Left cardiac atrium (tissue), 4 donors: ENCODE results near the gene ACTL6A. TPM values are rescaled to one million over a fixed set of nuclear protein-coding genes. Genes with fewer than 3 reads are reported as not detected.
"Not testable (repeated sequence)": the region's sequence is repeated elsewhere in the genome, so short reads cannot be mapped to it uniquely, and the experiment has no call there.

Source experiments
- ATAC-seq, 2 donors: fragments of 200-7000 bp; cut with Tn5 transposase; one replicate each; pipeline ENCODE4 v1.9.1; 2020; ENCODE audit warnings: mild to moderate bottlenecking in 2 of 2, moderate library complexity in 2 of 2
- DNase-seq: peaks from one replicate; pipeline ENCODE4 v3.0.0-alpha.2; 2020
- intact Hi-C, 2 donors: fragments of 100-400 bp; cut with DNase I; formaldehyde crosslinking; loops; one replicate each; pipeline versions ENCODE4 v1.14.1 to v1.15.1; 2022 to 2023
- long read RNA-seq: library from polyadenylated mRNA; unstranded; transcript quantifications from one replicate; pipeline ENCODE4 v2.0.0, GENCODE V29; 2021
- total RNA-seq, 2 donors: library from RNA; stranded (reverse); fragmentation: NEBNext Ultra II Directional; extraction: Animal tissue kit (Norgen Biotek cat#: 25700); gene quantifications; one replicate each; pipeline ENCODE4 v1.2.1, GENCODE V29; 2021
- donor health status: DM: no; HTN: yes; CAD: no.
- donor health status: DM: no; HTN: yes; CAD: no; lungs with severe emphysema.
- donor health status: DM: yes; HTN: yes; CAD: no.
- donor health status: Dilated cardiomyopathy.

ACTL6A gene
- total RNA-seq: 10 to 100 TPM; 23.1 to 27.0 TPM
- long read RNA-seq, transcript ACTL6A-202 (14 exons, 1,901 nt): major isoform, 44 of 56 reads
- long read RNA-seq, transcript ACTL6A-203 (14 exons, 1,750 nt): minor isoform, 9 of 56 reads
- long read RNA-seq, partial matches to known transcripts: 1 of 56 reads
- long read RNA-seq, other reads (novel, unspliced or antisense): 2 of 56 reads

DNA sequence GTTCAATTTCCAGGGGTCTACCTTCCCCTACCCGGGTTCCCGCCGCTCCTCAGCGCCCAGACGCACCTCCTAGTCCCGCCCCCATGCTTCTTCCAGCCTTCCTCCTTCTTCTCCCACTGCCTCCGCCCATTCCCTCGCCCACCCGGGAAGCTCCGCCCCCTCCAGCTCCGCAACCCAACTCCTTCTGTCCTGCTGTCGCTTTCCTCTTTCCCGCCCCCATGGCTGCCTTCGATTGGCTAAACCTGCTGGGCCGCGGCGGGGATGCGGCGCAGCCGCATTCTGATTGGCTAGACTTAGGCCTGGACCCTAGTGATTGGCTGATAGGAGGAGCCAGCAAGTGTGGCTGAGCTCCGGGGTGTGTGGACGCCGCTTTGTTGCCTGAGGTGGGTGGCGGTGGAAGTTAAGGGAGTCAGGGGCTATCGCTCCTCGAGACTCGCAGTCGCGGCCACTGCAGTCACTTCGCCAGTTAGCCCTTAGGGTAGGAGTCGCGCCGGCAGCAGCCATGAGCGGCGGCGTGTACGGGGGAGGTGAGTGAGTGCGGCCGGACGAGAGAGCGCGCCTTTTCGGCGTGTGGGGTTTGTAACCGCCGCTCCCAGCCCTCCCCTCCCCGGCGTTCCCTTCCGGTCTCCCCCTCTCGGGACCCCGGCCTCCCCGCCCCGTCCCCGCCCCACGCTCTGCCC lies at the start of gene ACTL6A:
Gene ACTL6A, plus strand, starts transcription at position 336 of the 680 bp plus-strand sequence. Its CDS starts 167 bp downstream, at position 503.
- DNase-seq (peak; percentile 100), ATAC-seq (peak; percentile 99)
- intact Hi-C loops: loop anchor here in 1 of 2 donors (5.0 kb wide), 1 partner anchor 145 kb away; no protein-coding TSS in a partner anchor

GRCh38 chr3:179513862-179514261 lies 48.9 kb upstream of the ACTL6A start:
- peak in 1 of 2 donors; percentile 68 for ATAC-seq
- intact Hi-C loops: no loop called here
- no peak for DNase-seq

DNA sequence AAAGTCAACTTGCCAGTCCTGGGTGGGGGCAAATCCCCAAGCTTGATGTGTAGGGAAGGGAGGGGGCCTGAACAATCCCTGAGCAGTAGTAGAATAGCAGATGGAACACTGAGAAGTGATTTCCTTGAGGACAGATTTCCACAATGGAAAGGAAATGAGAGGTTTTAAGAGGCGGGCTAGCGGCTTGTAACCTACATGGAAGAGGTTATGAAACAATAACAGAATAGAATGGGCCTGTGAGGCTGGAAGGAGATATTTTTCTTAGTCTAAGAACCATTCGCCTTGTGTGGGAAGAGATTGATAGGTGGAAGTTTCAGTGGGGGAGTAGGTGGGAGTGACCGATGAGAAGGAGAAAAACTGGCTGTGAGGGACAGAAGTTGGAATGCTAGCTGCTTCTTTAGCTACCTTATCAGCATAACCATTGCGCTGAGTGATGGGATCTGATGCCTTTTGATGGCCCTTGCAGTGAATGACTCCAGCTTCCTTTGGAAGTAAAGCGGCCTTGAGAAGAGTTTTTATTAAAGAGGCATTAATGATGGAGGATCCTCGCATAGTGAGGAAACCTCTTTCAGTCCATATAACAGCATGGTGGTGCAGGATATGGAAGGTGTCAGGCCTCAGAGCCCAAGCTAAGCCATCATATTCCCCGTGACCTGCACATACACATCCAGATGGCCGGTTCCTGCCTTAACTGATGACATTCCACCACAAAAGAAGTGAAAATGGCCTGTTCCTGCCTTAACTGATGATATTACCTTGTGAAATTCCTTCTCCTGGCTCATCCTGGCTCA lies 46.1 kb upstream of the ACTL6A start:
- ATAC-seq, DNase-seq, intact Hi-C loops: not testable (repeated sequence)

DNA sequence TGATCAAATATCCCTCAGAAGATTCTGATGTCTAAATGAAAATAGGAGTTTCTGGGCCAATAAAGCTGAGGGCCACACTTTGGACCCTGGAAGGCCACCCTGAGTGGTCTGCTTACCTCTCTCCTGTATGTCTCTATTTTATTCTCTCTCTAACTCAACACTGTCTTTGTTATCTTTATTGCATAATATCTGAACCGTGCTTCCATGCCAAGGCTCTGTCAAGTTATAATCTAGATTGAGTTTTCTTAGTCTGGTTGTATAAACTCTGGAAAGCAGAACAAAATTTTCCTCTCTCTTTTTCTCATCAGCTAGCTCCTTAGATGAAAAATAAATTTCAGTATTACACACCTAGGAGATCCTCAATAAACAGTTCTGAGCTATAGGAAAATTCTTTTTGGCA lies 36.2 kb upstream of the ACTL6A start:
- peak; percentile 32 to 74 for ATAC-seq
- no peak for DNase-seq
- intact Hi-C loops: no loop called here

GRCh38 chr3:179526989-179527391 lies 35.7 kb upstream of the ACTL6A start:
- ATAC-seq: peak; percentile 95 to 97
- peak; percentile 62 for DNase-seq
- intact Hi-C loops: no loop called here

DNA sequence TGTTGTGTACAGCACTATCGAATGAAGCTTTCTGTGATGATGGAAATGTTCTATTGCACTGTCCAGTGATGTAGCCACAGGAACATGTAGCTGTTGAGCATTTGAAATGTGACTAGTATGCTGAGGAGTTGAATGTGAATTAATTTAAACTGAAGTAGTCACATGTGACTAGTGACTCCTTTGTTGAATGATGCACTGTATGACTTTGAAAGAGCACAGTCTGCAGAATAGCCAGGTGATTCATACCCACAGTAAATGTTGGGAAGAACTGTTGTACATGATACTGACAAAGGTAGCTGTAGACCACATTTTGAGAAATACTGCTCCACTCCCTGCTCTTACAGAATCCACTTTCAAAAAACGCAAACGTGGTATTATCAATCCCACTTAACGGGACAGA lies 34.0 kb upstream of the ACTL6A start:
- DNase-seq (no peak), ATAC-seq (no peak)
- intact Hi-C loops: no loop called here

- no peak for ATAC-seq
- intact Hi-C loops: no loop called here
- DNase-seq: no peak
Measured at GRCh38 chr3:179531576-179531975, 31.1 kb upstream of the ACTL6A start.

GRCh38 chr3:179533274-179533673 lies 29.5 kb upstream of the ACTL6A start:
- DNase-seq: no peak
- ATAC-seq: no peak
- intact Hi-C loops: no loop called here

DNA sequence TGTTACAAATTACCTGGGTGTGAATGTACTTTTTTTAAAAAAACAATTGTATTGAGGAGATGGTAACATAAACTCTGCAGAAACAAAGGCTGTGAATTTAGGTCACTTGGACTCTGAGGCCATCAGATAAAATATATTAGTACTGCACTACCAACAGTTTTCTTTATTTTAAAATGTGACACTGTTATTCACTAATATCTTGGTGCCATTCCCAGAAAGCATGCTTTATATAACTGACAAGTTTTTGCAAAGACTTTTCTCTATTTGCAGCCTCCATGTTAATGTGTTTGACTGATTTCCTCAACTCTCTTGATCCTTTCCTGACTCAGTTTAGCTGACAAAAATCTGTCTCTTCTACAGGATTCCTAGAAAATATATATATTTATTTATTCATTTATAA lies 26.5 kb upstream of the ACTL6A start:
- ATAC-seq (no peak), DNase-seq (no peak)
- intact Hi-C loops: no loop called here

DNA sequence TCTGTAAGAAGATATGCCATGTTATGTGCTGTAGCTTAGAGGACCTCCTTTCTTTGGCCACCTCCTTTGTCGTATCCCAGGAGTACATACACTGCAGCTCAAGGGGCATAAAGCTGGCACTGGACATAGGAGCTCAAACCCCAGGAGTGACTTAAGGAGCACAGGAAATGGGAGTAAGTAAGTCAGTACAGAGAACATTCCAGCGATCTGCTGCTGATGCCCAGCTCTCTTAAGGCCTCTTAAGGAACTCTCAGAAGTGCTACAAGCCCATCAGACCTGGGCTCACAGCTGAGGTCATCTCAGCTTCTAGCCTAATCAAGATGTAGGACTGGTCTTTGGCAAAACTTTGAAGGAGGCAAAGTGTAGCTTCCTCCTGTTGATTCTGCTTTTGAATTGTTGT lies 21.6 kb upstream of the ACTL6A start:
- no peak for DNase-seq
- intact Hi-C loops: no loop called here
- ATAC-seq: no peak

DNA sequence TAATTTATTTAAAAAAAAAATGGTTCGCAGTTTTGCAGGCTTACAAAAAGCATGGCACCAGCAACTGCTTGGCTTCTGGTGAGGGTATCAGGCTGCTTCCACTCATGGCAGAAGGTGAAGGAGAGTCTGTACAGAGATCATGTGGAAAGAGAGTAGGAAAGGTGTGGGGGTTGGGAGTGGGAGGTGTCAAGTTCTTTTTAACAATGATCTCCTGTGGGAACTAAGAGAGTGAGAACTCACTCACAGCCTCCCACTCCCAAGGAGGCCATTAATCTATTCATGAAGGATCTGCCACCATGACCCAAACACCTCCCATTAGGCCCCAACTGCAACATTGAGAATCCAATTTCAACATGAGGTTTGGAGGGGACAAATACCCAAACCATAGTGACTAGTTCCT lies 21.1 kb upstream of the ACTL6A start:
- DNase-seq (no peak), ATAC-seq (no peak)
- intact Hi-C loops: no loop called here

GRCh38 chr3:179542375-179542774 lies 20.4 kb upstream of the ACTL6A start:
- intact Hi-C loops: no loop called here
- ATAC-seq (no peak), DNase-seq (no peak)

DNA sequence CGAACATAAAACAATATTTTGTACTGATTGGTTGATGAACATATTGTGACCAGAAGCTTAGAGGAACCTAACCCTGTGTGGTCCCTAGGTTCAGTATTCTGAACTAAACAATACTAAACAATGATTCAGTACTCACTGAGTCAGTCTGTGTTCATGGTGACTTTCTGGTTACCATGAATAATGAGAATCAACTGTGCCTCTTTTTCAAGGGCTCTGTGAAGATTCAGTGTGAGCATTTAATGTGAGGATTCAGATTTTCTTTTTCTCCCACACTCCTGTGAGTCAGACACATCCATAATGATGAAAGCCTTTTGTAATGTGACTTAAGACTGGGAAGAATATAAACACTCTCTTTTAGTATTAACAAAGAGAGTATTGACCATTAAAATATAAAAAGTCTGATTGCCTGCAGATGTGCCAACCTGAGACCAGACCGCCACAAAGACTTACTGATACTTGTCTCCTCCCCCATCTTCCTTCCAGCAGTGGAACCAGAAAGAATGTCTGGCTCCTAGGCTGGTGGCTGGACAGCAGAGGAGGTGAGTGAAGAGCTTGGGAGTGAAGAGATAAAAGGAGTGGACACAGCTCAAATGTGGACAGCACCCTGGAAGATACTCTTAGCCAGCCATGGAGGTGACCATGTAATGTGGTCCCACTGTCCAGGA lies 17.6 kb upstream of the ACTL6A start:
- ATAC-seq: no peak
- intact Hi-C loops: no loop called here
- DNase-seq: no peak

DNA sequence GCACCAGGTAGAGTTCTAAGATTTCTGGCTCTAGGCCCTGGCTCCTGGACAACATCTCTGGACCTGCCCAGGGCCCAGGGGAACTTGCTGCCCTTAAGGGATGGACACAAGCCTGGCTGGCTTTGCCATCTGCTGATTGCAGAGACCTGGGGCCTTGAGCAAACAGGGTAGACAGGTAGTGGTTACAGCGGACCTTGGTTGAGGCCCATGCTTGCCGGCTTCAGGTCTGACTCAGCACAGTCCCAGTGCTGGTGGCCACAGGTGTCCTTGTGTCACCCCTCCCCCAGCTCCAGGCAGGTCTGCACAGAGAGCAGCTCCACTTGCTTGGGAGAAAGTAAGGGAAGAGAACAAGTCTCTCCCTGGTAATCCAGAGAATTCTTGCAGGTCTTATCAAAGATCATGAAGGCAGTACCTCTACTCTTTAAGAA lies 15.9 kb upstream of the ACTL6A start:
- no peak for ATAC-seq
- intact Hi-C loops: no loop called here
- no peak for DNase-seq

DNA sequence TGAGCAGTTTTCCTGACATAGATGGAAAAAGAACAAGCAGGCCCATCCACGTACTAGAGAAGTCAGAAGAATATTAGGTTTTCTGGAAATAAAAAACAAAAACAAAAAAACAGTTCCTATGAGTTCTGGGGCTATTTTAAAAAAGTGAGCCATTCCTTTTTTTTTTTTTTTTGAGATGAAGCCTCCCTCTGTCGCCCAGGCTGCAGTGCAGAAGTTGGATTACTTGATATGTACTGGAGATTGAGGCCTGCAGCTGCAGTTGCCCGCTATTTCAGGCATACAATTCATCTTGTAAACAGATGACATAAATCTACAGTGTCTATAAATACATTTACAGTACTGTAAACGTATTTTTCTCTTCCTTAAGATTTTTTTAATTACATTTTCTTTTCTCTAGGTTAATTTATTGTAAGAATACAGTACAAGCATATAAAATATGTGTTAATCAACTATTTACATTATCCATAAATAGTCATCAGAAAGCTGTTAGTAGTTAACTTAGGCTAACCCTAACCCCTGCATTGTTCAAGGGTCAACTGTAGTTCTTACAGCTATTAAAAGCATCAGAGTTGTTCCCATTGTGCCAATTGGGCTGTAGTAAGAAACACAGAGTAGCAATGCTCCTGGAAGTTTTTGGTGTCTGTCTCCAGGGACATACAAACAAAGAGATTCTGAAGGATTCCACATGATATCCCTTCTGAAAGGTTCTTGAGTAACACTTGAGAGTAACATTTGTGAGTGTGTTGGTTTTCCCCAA lies 11.2 kb upstream of the ACTL6A start:
- intact Hi-C loops: no loop called here
- DNase-seq (no peak), ATAC-seq (no peak)

DNA sequence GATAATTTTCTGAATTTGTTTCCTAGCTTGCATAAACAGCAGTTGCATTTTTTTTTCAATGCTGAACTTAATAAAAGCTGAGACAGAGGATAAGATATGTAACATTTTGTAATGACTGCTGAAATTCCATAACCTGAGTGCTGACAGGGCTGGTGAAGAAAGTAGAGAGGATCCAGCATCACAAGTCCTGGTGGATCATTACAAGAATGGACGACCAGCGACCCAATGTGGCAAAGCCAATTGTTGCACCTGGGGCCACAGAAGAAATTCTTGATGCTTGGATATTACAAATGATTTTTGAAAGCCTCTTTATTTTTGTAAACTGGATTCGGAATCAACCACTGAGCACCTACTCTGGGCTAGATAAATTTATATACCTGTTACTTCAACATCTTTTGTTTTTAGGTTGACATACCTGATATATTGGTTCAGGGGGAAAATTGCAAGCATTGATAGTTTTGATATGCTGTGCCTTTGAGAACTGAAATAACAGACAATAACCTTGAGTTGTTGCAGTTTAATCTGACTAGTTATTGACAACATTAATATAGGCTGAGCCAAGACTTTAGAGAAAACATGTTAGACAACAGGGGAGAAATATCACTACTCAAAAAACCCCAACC lies 3.9 kb upstream of the ACTL6A start:
- peak; percentile 61 for DNase-seq
- intact Hi-C loops: loop anchor here in 1 of 2 donors (2.0 kb wide), 1 partner anchor 138 kb away; no protein-coding TSS in a partner anchor
- ATAC-seq: no peak

GRCh38 chr3:179560791-179561190 lies 1.9 kb upstream of the ACTL6A start:
- no peak for ATAC-seq
- no peak for DNase-seq
- intact Hi-C loops: loop anchor here in 1 of 2 donors (5.0 kb wide), 1 partner anchor 143 kb away; no protein-coding TSS in a partner anchor

DNA sequence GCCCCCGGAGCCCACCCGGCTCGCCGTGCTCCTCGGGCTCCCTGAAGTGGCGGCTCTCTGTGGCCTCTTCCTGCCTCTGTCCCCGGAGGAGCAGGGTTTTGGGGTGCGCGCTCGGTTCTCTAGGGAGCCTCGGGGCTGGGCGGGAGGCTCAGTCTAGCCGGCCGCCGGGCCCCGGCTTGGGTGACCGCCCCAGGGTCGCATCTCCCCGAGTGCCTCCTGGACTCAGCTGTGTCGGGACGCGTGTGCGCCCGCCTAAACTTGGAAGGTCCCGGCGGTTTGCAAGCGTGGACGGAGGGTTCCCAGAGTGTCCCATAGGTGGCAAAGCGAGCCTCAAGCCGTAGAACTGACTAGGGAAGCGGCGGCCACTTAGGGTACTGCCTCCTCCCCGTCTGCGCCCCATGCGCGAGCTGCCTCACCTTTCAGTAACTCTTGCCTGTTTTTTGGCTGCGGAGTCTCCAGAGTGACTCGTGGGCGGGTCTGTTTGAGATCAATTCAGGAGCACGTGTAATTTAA lies 601 bp downstream of the ACTL6A start:
- DNase-seq (peak; percentile 72), ATAC-seq (peak; percentile 70 to 74)
- intact Hi-C loops: loop anchor here in 1 of 2 donors (5.0 kb wide), 1 partner anchor 146 kb away; no protein-coding TSS in a partner anchor
